HL-60 (cell line): ENCODE measurements around the gene RANBP2.
"Not testable (repeated sequence)": the region's sequence is repeated elsewhere in the genome, so short reads cannot be mapped to it uniquely, and the experiment has no call there.

ENCODE experiments used
- DNase-seq, 2 experiments: peaks; one replicate each; pipeline ENCODE4 v3.0.0-alpha.2; 2010 to 2020; ENCODE audit warnings: low read depth in 1 of 2, low spot score in 1 of 2
- H3K27ac ChIP-seq: fragments of 250-450 bp; sonication (Bioruptor Pico); replicated peaks from 2 replicates; pipeline ENCODE4 v1.5.1; 2020; ENCODE audit warnings: mild to moderate bottlenecking, moderate library complexity
- H3K27me3 ChIP-seq: fragments of 250-450 bp; sonication (Bioruptor Pico); 2 replicates; pipeline ENCODE4 v1.5.1; 2021; ENCODE audit warnings: mild to moderate bottlenecking, moderate library complexity; ENCODE audit not compliant: insufficient read depth, poor library complexity, severe bottlenecking
- H3K4me3 ChIP-seq: replicated peaks from 2 replicates; pipeline ENCODE4 v1.5.1; 2011; ENCODE audit warnings: mild to moderate bottlenecking, control low read depth, low read length; ENCODE audit not compliant: insufficient read depth
- GABPA ChIP-seq: IDR thresholded peaks from 2 replicates; pipeline ENCODE4 v1.6.1; 2012; ENCODE audit warnings: low read depth
- POLR2AphosphoS5 ChIP-seq: IDR thresholded peaks from 2 replicates; pipeline ENCODE4 v1.6.1; 2012; ENCODE audit warnings: low read depth
- REST ChIP-seq: IDR thresholded peaks from 2 replicates; pipeline ENCODE4 v1.6.1; 2012; ENCODE audit warnings: low read depth; ENCODE audit not compliant: insufficient replicate concordance
- SPI1 ChIP-seq: IDR thresholded peaks from 2 replicates; pipeline ENCODE4 v1.6.1; 2012; ENCODE audit warnings: low read depth, mild to moderate bottlenecking, borderline replicate concordance
- long read RNA-seq: library from polyadenylated mRNA; unstranded; transcript quantifications from one replicate; pipeline ENCODE4 v2.0.0, GENCODE V29; 2020

Gene RANBP2
- long read RNA-seq, partial matches to known transcripts: 25 of 52 reads
- long read RNA-seq, other reads (novel, unspliced or antisense): 27 of 52 reads

- TF ChIP-seq SPI1 (peak; percentile 56; the same call in 1 of the 2 replicates), GABPA (no peak), POLR2AphosphoS5 (peak; percentile 99), REST (peak; percentile 67)
- DNase-seq: peak; percentile 95 to 97
- Histone ChIP-seq H3K27me3 (no peaks in the 10 kb centered on the region), H3K4me3 (peak within 1 kb of the TSS; percentile 76), H3K27ac (peak within 1 kb of the TSS; percentile 85)
Measured at GRCh38 chr2:108719149-108720044, at the start of gene RANBP2. TSS of gene RANBP2 (plus strand) at chr2:108719482. CDS start at chr2:108719607, 125 bp downstream.

GRCh38 chr2:108670282-108670681 is 49.0 kb upstream of the RANBP2 start:
- H3K27ac ChIP-seq, H3K27me3 ChIP-seq, DNase-seq, H3K4me3 ChIP-seq: not testable (repeated sequence)

GRCh38 chr2:108672200-108672805 is 47.0 kb upstream of the RANBP2 start:
- not testable (repeated sequence) for H3K27ac ChIP-seq, DNase-seq, H3K4me3 ChIP-seq, H3K27me3 ChIP-seq

- not testable (repeated sequence) for H3K27me3 ChIP-seq, H3K4me3 ChIP-seq, H3K27ac ChIP-seq, DNase-seq
Measured at GRCh38 chr2:108676522-108676921, 42.8 kb upstream of the RANBP2 start.

- not testable (repeated sequence) for H3K4me3 ChIP-seq, DNase-seq, H3K27me3 ChIP-seq, H3K27ac ChIP-seq
Measured at GRCh38 chr2:108677239-108677744, 42.0 kb upstream of the RANBP2 start.

DNA sequence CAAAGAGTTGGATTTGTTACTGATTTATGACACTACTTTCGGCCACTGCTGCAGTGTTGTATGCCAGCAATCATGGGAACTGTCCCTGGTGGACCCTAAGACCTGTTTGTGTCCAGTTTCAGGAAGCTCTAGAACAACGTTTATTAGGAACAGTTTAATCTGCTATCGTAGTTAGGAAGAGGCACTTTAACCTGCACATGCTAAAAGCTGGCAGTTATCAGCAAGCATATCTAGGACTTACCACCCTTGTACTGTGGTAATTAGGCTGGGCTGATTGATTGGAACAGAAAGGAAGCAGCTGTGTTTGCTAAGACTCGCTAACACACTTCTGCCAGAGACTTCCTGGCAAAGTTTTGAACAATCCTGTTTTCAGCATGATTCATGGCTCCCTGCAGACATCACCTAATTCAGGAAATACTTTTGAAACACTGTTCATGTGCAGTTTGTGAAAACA is 41.1 kb upstream of the RANBP2 start:
- H3K27me3 ChIP-seq, H3K4me3 ChIP-seq, DNase-seq, H3K27ac ChIP-seq: not testable (repeated sequence)

- H3K27me3 ChIP-seq, H3K4me3 ChIP-seq, H3K27ac ChIP-seq, DNase-seq: not testable (repeated sequence)
Measured at GRCh38 chr2:108680805-108681204, 38.5 kb upstream of the RANBP2 start.

- not testable (repeated sequence) for H3K27ac ChIP-seq, DNase-seq, H3K27me3 ChIP-seq, H3K4me3 ChIP-seq
Measured at GRCh38 chr2:108688818-108689756, 30.2 kb upstream of the RANBP2 start.

- H3K27ac ChIP-seq, DNase-seq, H3K4me3 ChIP-seq, H3K27me3 ChIP-seq: not testable (repeated sequence)
Measured at GRCh38 chr2:108690001-108690400, 29.3 kb upstream of the RANBP2 start.
